Forelimb muscle (tissue), 1 donor: ENCODE data around the gene LIPT2. TPM values are rescaled to one million over a fixed set of nuclear protein-coding genes. Genes with fewer than 3 reads are reported as not detected.
"Not testable (repeated sequence)": the region's sequence is repeated elsewhere in the genome, so short reads cannot be mapped to it uniquely, and the experiment has no call there.

Source experiments
- DNase-seq: peaks from one replicate; pipeline ENCODE4 v3.0.0-alpha.2; 2013; ENCODE audit warnings: low read depth
- polyA plus RNA-seq: library from polyadenylated mRNA; unstranded; fragments of 120-200 nt; gene quantifications from one replicate; pipeline ENCODE4 v1.2.1, GENCODE V29; 2013; ENCODE audit not compliant: insufficient read length

The LIPT2 gene
- 1.9 TPM for polyA plus RNA-seq

DNA sequence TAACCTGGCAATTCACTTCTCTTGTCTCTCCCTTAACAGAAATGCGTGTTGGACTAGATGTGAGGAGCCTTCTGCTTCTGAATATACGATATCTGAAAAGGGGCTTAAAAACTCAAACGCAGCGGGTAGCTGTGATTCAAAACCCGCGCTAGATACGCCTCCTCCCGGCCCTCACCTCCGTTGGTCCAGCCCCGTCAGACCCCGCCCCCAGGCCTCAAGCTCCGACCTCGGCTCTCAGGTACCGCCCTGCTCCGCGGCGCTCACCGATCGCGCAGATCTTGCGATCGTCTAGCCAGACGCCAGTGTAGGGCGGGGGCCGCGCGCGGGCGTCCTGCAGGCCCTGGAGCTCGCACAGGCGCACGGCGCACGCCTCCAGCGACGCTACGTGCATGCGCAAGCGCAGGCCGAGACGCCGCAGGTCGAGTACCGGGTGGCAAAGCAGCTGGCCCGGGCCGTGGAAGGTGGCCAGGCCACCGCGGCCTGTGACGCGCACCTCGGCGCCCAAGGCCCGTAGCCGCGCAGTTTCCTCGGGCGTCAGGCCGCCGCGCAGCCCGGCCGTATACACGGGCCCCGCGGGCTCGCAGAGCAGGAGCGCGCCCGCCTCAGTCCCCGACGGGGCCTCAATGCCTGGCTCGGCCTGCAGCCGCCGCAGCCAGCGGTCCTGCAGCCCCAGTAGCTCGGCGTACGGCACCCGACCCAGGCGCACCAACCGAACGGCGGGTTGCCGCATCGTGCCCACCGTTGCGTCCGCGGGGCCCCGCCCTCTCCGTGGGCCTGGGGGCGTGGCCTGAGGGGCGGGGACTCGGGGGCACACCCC is at the start of gene LIPT2:
Gene LIPT2, minus strand, starts transcription at position 751 of the 817 bp plus-strand sequence. Its CDS starts 21 bp downstream, at position 730.
- DNase-seq: peak; percentile 82

DNA sequence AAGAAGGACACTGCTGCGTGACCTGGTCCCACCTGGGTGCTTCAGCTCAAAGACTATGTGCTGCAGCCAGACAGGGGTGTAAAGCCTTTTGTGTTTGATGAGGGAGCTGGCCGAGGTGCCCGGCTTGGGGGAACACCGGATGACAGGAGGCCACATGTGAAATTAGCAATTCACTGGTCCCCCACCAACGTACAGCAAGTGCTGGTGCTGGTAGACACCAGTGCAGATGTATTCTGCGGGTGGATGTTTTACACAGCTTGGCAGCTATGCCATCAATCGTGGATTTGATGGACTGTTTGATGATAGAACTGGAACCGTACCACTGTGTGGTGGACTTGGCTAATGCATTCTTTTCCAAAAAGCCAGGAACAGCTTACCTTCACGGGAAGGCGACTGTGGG is 47.9 kb upstream of the LIPT2 start:
- DNase-seq: no peak

- no peak for DNase-seq
Measured at GRCh38 chr11:74540270-74540669, 46.7 kb upstream of the LIPT2 start.

- DNase-seq: no peak
Measured at GRCh38 chr11:74538680-74539079, 45.2 kb upstream of the LIPT2 start.

DNA sequence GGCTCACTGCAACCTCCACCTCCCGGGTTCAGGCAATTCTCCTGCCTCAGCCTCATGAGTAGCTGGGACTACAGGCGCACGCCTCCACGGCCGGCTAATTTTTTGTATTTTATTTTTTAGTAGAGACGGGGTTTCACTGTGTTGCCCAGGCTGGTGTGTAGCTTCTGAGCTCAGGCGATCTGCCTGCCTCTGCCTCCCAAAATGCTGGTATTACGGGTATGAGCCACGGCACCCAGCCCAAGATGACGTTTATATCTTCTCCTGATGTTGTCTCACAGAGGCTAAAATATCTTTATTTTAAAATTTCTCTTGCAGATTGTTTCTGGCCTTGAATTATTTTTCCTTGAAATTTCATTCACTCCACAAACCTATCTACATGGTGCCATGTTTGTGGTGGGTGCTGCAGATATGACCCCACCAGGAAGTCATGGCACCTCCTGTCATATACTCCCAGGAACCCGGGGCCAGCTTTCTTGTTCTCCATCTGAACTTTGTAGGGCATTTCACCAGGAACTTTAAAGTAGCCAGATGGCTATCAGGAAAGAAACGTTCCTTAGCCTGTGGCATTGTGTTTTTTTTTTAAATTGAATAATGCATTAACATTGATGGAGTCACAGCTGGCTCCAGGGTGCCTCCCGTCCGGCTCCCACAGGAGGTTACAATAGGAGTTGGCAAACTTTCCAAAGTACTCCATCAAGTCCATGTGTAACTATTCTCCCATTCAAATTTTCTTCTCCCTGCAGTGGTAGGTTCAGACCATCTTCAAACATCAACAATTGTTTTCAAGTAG is 42.0 kb upstream of the LIPT2 start:
- DNase-seq: no peak

DNA sequence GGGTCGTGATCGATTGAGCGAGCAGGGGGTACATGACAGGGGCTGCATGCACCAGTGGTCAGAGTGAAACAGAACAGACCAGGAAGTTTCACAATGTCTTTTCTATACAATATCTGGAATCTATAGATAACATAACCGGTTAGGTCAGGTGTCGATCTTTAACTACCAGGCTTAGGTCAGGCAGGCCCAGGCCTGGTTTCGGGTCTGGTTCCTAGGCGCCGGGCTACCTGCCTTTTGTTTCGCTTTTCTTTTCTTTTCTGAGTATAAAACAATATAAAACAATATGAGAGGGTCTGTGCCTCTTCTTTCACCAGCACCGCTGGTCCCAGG is 41.4 kb upstream of the LIPT2 start:
- DNase-seq: not testable (repeated sequence)

- no peak for DNase-seq
Measured at GRCh38 chr11:74534216-74534945, 40.9 kb upstream of the LIPT2 start.

DNA sequence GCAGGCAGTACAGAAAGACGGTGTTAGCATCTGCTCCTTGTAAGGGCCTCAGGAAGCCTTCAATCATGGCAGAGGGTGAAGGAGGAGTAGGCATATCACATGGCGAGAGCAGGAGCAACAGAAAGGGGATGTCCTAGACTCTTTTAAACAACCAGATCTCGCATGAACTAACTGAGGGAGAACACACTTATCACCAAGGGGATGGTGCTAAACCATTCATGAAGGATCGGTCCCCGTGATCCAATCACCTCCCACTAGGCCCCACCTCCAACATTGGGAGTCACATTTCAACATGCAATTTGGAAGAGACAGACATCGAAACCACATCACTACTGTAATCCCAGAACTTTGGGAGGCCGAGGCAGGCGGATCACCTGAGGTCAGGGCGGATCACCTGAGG is 39.9 kb upstream of the LIPT2 start:
- no peak for DNase-seq

GRCh38 chr11:74532501-74533246 is 39.1 kb upstream of the LIPT2 start:
- DNase-seq: no peak

- no peak for DNase-seq
Measured at GRCh38 chr11:74524978-74525377, 31.5 kb upstream of the LIPT2 start.

DNA sequence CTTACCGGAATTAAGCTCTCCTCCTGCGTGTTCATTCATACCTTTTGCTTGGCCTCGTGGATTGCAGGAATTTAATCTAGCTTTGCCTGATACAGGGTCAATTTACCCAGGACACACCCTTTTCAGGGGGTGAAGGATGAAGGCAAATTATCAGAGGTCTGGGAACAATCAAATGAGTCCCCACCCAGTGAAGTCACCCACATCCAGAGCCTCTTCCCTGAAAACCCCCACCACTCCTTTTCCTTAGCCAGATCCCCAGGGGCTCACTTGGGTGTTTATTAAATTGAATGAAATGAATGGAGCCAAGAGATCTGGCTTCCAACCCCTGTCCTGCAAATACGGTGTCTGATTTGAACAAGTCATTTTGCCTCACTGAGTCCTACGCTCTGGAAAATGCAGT is 31.0 kb upstream of the LIPT2 start:
- DNase-seq: no peak

GRCh38 chr11:74522776-74523175 is 29.3 kb upstream of the LIPT2 start:
- DNase-seq: no peak

GRCh38 chr11:74521666-74522252 is 28.2 kb upstream of the LIPT2 start:
- no peak for DNase-seq

DNA sequence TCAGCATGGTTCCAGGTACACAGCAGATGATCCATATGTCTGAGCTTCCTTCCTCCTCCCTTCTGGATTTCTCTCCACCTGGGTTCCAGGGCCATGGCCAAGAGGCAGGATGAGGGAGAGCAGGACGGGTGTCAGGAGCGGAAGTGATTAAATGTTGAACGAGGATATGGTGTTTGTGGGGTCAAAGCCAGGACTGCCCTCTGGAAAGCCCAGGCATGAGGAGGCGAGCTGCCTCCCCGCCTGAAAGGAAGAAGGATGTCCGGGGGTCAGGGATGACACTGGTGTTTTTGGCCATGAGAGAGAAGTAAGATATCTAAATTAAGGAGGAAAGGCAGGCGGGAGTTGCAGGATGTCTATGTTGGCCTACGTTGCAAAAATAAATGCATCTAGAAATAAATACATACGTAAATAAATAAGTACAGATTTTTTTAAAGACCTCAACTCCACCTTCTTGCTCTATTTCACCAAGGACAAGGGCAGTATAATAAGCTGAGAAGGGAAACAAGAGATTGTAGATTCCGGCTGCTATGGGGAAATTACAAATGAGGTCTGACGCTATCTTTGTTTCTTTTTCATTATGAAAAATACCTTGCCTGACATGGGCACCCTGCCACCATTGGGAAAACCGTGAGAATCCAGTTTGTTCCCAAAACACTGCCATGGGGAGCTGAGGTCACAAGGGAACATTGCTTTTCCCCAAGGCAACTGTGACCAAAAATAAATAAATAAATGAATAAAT is 27.6 kb upstream of the LIPT2 start:
- no peak for DNase-seq

- DNase-seq: no peak
Measured at GRCh38 chr11:74520316-74520715, 26.8 kb upstream of the LIPT2 start.

GRCh38 chr11:74519710-74520109 is 26.2 kb upstream of the LIPT2 start:
- DNase-seq: no peak

- not testable (repeated sequence) for DNase-seq
Measured at GRCh38 chr11:74517592-74517991, 24.1 kb upstream of the LIPT2 start.

DNA sequence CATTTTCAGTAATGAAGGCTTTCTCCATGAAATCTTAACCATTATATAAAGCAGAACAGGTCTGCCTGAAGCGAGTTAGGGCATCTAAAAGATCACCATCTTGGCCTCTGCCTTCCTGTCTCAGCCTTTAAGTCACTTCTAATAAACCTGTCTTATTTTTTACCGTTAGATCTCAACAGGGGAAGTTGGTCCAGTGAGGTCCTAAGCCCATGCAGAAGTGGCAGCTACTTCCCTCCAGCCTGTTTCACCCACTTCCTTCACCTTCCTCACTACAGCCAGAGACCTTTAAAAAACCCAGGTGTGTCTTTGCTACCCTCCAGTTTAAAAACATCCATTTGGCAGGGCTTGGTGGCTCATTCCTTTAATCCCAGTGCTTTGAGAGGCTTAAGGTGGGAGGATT is 14.1 kb upstream of the LIPT2 start:
- no peak for DNase-seq

DNA sequence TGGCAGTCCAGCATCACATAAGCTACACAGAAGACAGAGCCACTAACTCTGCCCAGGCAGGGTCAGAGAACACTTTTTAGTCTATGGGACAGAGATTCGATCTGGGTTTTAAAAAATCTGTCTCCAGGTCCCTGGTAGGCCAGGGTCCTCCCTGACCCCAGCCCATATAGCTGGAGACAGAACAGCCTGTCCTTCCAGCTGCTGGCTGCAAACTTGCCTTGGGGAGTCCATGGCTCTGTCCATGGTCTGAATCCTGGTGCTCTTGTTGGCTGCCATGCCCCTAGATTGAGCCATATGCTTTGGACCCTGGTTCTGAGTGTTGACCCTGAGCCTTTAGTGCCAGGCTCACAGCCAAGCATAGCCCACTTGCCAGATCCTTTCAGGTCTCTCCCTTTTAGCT is 13.3 kb upstream of the LIPT2 start:
- DNase-seq: no peak

GRCh38 chr11:74505911-74506310 is 12.4 kb upstream of the LIPT2 start:
- DNase-seq: no peak
